Fibroblast of lung (primary cell): ENCODE data around the gene NUMA1.

Source experiments
- CTCF ChIP-seq, 2 donors: IDR thresholded peaks in 1 of 2; conservative IDR thresholded peaks in 1 of 2; 1 replicate in 1 of 2; 2 replicates in 1 of 2; pipeline ENCODE4 v1.5.1; 2011 to 2012; ENCODE audit warnings: low read length in 2 of 2, control low read depth in 1 of 2, inconsistent platforms in 1 of 2, low read depth in 1 of 2, mild to moderate bottlenecking in 1 of 2
- EZH2 ChIP-seq: IDR thresholded peaks from 2 replicates; pipeline ENCODE4 v1.5.1; 2012; ENCODE audit warnings: low read length, control low read depth, mild to moderate bottlenecking; ENCODE audit errors: missing control alignments

- TF ChIP-seq CTCF (conservative IDR thresholded peaks at IDR 0.05 in 1 of 2, IDR thresholded peaks at IDR 0.05 in 1 of 2; ENCODE audit: low read depth in 1 of 2, low read length in 2 of 2) (no peak), EZH2 (no peak)
These were observed 32.9 kb upstream of the NUMA1 start for GRCh38 chr11:72112978-72113808.
